Loucy (cell line): ENCODE results near the gene SDK1.

Experiments used
- CTCF ChIP-seq: fragments of 200-600 bp; sonication (generic); conservative IDR thresholded peaks from 2 replicates; pipeline ENCODE4 v1.5.1; 2014; ENCODE audit warnings: mild to moderate bottlenecking, antibody characterized with exemption, low read length
- EZH2phosphoT487 ChIP-seq: fragments of 200-600 bp; IDR thresholded peaks from 2 replicates; pipeline ENCODE4 v1.6.1; 2018; ENCODE audit warnings: antibody characterized with exemption, mild to moderate bottlenecking, moderate library complexity, borderline replicate concordance

- no peak for TF ChIP-seq CTCF
- TF ChIP-seq EZH2phosphoT487, result no peak
These were observed 976.9 kb downstream of the SDK1 start for GRCh38 chr7:4277936-4278335.
